LNCAP (cell line): ENCODE data around the gene PC.

ENCODE experiments used
- CTCF ChIP-seq: fragments of 450-650 bp; IDR thresholded peaks from 2 replicates; pipeline ENCODE4 v1.5.1; 2017; ENCODE audit warnings: mild to moderate bottlenecking

Gene PC

GRCh38 chr11:66868082-66868725 lies 90.0 kb downstream of the PC start:
- TF ChIP-seq CTCF, result no peak

- TF ChIP-seq CTCF, result no peak
Observed at GRCh38 chr11:66867425-66868040, 90.7 kb downstream of the PC start.

GRCh38 chr11:66866511-66866986 lies 91.6 kb downstream of the PC start:
- TF ChIP-seq CTCF, result no peak

GRCh38 chr11:66866007-66866406 lies 92.2 kb downstream of the PC start:
- TF ChIP-seq CTCF, result no peak

GRCh38 chr11:66864924-66865697 lies 93.1 kb downstream of the PC start:
- no peak for TF ChIP-seq CTCF

GRCh38 chr11:66864172-66864901 lies 93.8 kb downstream of the PC start:
- no peak for TF ChIP-seq CTCF

- TF ChIP-seq CTCF, result no peak
Observed at GRCh38 chr11:66863428-66864125, 94.6 kb downstream of the PC start.
